ENCODE measurements around the gene ARHGDIG. TPM values are rescaled to one million over a fixed set of nuclear protein-coding genes. Genes with fewer than 3 reads are reported as not detected.

Gene ARHGDIG
- total and polyA plus RNA-seq, 2 of the 4 experiments (the other 2 are of a cell fraction) = 0.24 to 0.36 TPM

- Histone ChIP-seq H2AK5ac (ENCODE audit: low read depth, low read length) (no peak overlapping the region), H2BK15ac (ENCODE audit: low read depth, low read length) (no peak overlapping the region), H3K9me3 (ENCODE audit: control insufficient read depth, insufficient read depth, low read length) (no peaks in the 10 kb centered on the region), H3K36me3 (ENCODE audit: control insufficient read depth, insufficient read depth, low read length) (peaks cover 26% of the 10 kb centered on the region), H3K9ac (ENCODE audit: low read depth, low read length) (no peak overlapping the region), H2AFZ (replicated peaks; ENCODE audit: low read length, poor library complexity) (no peak overlapping the region), H3K4ac (ENCODE audit: low read depth, low read length) (no peak overlapping the region), H3K4me3 (ENCODE audit: insufficient read depth, low read depth, low read length) (no peak overlapping the region), H3K27me3 (ENCODE audit: control insufficient read depth, insufficient read depth, low read length) (no peaks in the 10 kb centered on the region), H3K23ac (ENCODE audit: low read depth, low read length) (no peak overlapping the region), H4K5ac (ENCODE audit: low read depth, low read length) (no peak overlapping the region), H3K14ac (replicated peaks; ENCODE audit: low read depth, low read length) (no peak overlapping the region), H3K18ac (ENCODE audit: low read depth, low read length) (no peak overlapping the region), H4K8ac (ENCODE audit: low read depth in 2 of 2, low read length in 2 of 2) (no peak overlapping the region), H3K56ac (ENCODE audit: extremely low read depth, insufficient read depth, low read length) (no peak overlapping the region), H3K4me2 (ENCODE audit: low read depth, low read length) (no peak overlapping the region), H4K20me1 (ENCODE audit: insufficient read depth, low read length) (peaks cover 61% of the 10 kb centered on the region), H3K79me1 (ENCODE audit: low read depth in 1 of 2, low read length in 2 of 2) (peaks cover 48 to 73% of the 10 kb centered on the region in 2 experiments), H2BK5ac (ENCODE audit: low read depth, low read length, poor library complexity, severe bottlenecking) (no peak overlapping the region), H3K27ac (ENCODE audit: insufficient read depth, low read length) (no peak overlapping the region), H2BK20ac (ENCODE audit: low read depth, low read length) (no peak overlapping the region), H3K4me1 (ENCODE audit: control insufficient read depth, insufficient read depth, low read length) (no peaks in the 10 kb centered on the region), H3K9me1 (ENCODE audit: insufficient read depth, low read length) (peaks cover 15% of the 10 kb centered on the region), H2BK120ac (ENCODE audit: low read depth, low read length) (no peak overlapping the region), H2AK9ac (replicated peaks; ENCODE audit: low read depth, low read length, poor library complexity) (no peak overlapping the region), H4K91ac (ENCODE audit: insufficient read depth, low read depth, low read length) (no peak overlapping the region)
- TF ChIP-seq, protein P1, sequence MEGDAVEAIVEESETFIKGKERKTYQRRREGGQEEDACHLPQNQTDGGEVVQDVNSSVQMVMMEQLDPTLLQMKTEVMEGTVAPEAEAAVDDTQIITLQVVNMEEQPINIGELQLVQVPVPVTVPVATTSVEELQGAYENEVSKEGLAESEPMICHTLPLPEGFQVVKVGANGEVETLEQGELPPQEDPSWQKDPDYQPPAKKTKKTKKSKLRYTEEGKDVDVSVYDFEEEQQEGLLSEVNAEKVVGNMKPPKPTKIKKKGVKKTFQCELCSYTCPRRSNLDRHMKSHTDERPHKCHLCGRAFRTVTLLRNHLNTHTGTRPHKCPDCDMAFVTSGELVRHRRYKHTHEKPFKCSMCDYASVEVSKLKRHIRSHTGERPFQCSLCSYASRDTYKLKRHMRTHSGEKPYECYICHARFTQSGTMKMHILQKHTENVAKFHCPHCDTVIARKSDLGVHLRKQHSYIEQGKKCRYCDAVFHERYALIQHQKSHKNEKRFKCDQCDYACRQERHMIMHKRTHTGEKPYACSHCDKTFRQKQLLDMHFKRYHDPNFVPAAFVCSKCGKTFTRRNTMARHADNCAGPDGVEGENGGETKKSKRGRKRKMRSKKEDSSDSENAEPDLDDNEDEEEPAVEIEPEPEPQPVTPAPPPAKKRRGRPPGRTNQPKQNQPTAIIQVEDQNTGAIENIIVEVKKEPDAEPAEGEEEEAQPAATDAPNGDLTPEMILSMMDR (conservative IDR thresholded peaks at IDR 0.05; ENCODE audit: low read depth, low read length) = no peak
- TF ChIP-seq CEBPB (IDR thresholded peaks at IDR 0.05; ENCODE audit: low read depth, low read length) = no peak
- TF ChIP-seq MAZ (IDR thresholded peaks at IDR 0.05; ENCODE audit: borderline replicate concordance, low read depth, low read length) = no peak
- TF ChIP-seq MAFK (IDR thresholded peaks at IDR 0.05; ENCODE audit: low read depth, low read length) = no peak
- no peak for TF ChIP-seq FOS (IDR thresholded peaks at IDR 0.05; ENCODE audit: low read depth, low read length)
- no peak for TF ChIP-seq SMC3 (IDR thresholded peaks at IDR 0.05; ENCODE audit: low read depth, low read length)
- no peak for TF ChIP-seq NFE2L2 (IDR thresholded peaks at IDR 0.05; ENCODE audit: low read depth, low read length)
- TF ChIP-seq CHD1 (IDR thresholded peaks at IDR 0.05; ENCODE audit: low read depth, low read length) = no peak
- TF ChIP-seq RFX5 (IDR thresholded peaks at IDR 0.05; ENCODE audit: low read depth, low read length) = no peak
- TF ChIP-seq MXI1 (IDR thresholded peaks at IDR 0.05; ENCODE audit: borderline replicate concordance, low read depth, low read length) = no peak
- TF ChIP-seq POLR2A (IDR thresholded peaks at IDR 0.05; ENCODE audit: low read depth, low read length) = no peak
- dilution Hi-C loops (cut with HindIII; ENCODE audit: low sequenced_read_pairs, unreplicated experiment) = no loop called here
- 83% methylated on average over 5 of the region's 5 CpGs; no CpG with 5 or more reads in 1 of the 2 experiments for WGBS, 2 experiments (ENCODE audit: extremely low coverage in 2 of 2, insufficient read length in 1 of 2)
- no peak for DNase-seq
- ChIA-PET CTCF (no interaction called here), POLR2A (ENCODE audit: unreplicated experiment) (no interaction called here)
- intact Hi-C loops (cut with micrococcal nuclease) = no loop called here
- BruUV-seq (replicated peaks) = no TSS peak
- ATAC-seq (ENCODE audit: low read depth) = no peak
- in situ Hi-C loops (cut with MboI; ENCODE audit: low sequenced_read_pairs) = no loop called here
Observed at GRCh38 chr16:317583-317982, 37.2 kb downstream of the ARHGDIG start.
